ENCODE measurements around the gene HOXB3.

DNA sequence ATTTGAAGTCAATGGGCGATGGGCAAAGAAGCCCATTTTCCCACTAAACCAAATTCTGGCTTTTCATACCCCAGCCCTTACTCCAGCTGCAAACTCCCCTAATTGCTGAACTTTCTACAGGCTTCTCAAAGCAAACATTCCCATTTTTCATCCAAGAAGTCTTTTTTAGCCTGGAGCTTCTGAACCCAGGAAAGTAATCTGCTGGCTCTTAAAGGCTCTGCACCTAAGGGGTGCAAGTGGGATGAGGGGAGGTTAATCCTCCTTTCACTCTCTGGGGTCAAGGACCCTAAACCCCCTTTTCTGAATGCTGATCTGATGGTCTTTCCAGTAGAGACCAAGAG lies 18.4 kb upstream of the HOXB3 start:
- TF ChIP-seq, protein P1, sequence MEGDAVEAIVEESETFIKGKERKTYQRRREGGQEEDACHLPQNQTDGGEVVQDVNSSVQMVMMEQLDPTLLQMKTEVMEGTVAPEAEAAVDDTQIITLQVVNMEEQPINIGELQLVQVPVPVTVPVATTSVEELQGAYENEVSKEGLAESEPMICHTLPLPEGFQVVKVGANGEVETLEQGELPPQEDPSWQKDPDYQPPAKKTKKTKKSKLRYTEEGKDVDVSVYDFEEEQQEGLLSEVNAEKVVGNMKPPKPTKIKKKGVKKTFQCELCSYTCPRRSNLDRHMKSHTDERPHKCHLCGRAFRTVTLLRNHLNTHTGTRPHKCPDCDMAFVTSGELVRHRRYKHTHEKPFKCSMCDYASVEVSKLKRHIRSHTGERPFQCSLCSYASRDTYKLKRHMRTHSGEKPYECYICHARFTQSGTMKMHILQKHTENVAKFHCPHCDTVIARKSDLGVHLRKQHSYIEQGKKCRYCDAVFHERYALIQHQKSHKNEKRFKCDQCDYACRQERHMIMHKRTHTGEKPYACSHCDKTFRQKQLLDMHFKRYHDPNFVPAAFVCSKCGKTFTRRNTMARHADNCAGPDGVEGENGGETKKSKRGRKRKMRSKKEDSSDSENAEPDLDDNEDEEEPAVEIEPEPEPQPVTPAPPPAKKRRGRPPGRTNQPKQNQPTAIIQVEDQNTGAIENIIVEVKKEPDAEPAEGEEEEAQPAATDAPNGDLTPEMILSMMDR (IDR thresholded peaks at IDR 0.05; ENCODE audit: insufficient read depth, low read depth, low read length) = no peak
- TF ChIP-seq EZH2 (IDR thresholded peaks at IDR 0.05; ENCODE audit: insufficient read depth, low read length) = no peak

All from astrocyte (in vitro differentiated cells and primary cell).